Measurements from ENCODE around the gene CDK1.
"Not testable (repeated sequence)": the region's sequence is repeated elsewhere in the genome, so short reads cannot be mapped to it uniquely, and the experiment has no call there.

DNA sequence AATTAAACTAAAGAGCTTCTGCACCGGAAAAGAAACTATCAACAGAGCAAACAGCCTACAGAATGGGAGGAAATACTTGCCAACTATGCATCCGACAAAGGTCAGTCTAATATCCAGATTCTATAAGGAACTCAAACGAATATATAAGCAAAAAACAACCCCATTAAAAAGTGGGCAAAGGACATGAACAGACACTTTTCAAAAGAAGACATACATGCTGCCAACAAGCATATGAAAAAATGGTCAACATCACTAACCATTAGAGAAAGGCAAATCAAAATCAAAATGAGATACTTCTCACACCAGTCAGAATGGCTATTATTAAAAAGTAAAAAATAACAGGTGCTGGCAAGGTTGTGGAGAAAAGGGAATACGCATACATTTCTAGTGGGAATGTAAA is 53.9 kb downstream of the CDK1 start:
- TF ChIP-seq POLR2A, POLR2AphosphoS5 (IDR thresholded peaks at IDR 0.05): not testable (repeated sequence)
- TF ChIP-seq, protein P1, sequence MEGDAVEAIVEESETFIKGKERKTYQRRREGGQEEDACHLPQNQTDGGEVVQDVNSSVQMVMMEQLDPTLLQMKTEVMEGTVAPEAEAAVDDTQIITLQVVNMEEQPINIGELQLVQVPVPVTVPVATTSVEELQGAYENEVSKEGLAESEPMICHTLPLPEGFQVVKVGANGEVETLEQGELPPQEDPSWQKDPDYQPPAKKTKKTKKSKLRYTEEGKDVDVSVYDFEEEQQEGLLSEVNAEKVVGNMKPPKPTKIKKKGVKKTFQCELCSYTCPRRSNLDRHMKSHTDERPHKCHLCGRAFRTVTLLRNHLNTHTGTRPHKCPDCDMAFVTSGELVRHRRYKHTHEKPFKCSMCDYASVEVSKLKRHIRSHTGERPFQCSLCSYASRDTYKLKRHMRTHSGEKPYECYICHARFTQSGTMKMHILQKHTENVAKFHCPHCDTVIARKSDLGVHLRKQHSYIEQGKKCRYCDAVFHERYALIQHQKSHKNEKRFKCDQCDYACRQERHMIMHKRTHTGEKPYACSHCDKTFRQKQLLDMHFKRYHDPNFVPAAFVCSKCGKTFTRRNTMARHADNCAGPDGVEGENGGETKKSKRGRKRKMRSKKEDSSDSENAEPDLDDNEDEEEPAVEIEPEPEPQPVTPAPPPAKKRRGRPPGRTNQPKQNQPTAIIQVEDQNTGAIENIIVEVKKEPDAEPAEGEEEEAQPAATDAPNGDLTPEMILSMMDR (IDR thresholded peaks at IDR 0.05) = not testable (repeated sequence)
